HG02798 (cell line): ENCODE results near the gene STAT6.
"Not testable (repeated sequence)": the region's sequence is repeated elsewhere in the genome, so short reads cannot be mapped to it uniquely, and the experiment has no call there.

Experiments used
- ATAC-seq: cut with Tn5 transposase; IDR thresholded peaks from one replicate; pipeline ENCODE4 v1.9.1; 2021; ENCODE audit warnings: mild to moderate bottlenecking; ENCODE audit not compliant: unreplicated experiment, poor library complexity

Gene STAT6

GRCh38 chr12:57058454-57058853, 52.7 kb downstream of the STAT6 start:
- ATAC-seq = no peak

- ATAC-seq = no peak
These were observed 54.0 kb downstream of the STAT6 start for GRCh38 chr12:57057067-57057751.

- no peak for ATAC-seq
These were observed 55.3 kb downstream of the STAT6 start for GRCh38 chr12:57055824-57056223.

GRCh38 chr12:57053901-57054300, 57.3 kb downstream of the STAT6 start:
- ATAC-seq = not testable (repeated sequence)

- ATAC-seq = not testable (repeated sequence)
These were observed 58.0 kb downstream of the STAT6 start for GRCh38 chr12:57053146-57053545.

- ATAC-seq = no peak
These were observed 60.2 kb downstream of the STAT6 start for GRCh38 chr12:57051011-57051410.

GRCh38 chr12:57049890-57050289, 61.3 kb downstream of the STAT6 start, which contains the start of gene MYO1A:
Gene MYO1A, minus strand, starts transcription at chr12:57050129. Its CDS starts 1,806 bp downstream, at chr12:57048323.
- no peak for ATAC-seq

GRCh38 chr12:57049119-57049446, 62.1 kb downstream of the STAT6 start:
- no peak for ATAC-seq

- no peak for ATAC-seq
These were observed 62.6 kb downstream of the STAT6 start for GRCh38 chr12:57048423-57049118.

GRCh38 chr12:57047981-57048380, 63.2 kb downstream of the STAT6 start:
- no peak for ATAC-seq

- ATAC-seq = no peak
These were observed 63.9 kb downstream of the STAT6 start for GRCh38 chr12:57046947-57047890.

GRCh38 chr12:57046086-57046791, 64.9 kb downstream of the STAT6 start:
- no peak for ATAC-seq
